Activated CD4-positive, alpha-beta T cell treated with anti-CD3 and anti-CD28 coated beads, Interleukin-2, amount 50 U/mL, for 4 hours (primary cell): ENCODE data around the gene SLC38A3.

Experiments used
- DNase-seq, 2 experiments: peaks; one replicate each; pipeline ENCODE4 v3.0.0-alpha.2; 2020

The SLC38A3 gene

DNA sequence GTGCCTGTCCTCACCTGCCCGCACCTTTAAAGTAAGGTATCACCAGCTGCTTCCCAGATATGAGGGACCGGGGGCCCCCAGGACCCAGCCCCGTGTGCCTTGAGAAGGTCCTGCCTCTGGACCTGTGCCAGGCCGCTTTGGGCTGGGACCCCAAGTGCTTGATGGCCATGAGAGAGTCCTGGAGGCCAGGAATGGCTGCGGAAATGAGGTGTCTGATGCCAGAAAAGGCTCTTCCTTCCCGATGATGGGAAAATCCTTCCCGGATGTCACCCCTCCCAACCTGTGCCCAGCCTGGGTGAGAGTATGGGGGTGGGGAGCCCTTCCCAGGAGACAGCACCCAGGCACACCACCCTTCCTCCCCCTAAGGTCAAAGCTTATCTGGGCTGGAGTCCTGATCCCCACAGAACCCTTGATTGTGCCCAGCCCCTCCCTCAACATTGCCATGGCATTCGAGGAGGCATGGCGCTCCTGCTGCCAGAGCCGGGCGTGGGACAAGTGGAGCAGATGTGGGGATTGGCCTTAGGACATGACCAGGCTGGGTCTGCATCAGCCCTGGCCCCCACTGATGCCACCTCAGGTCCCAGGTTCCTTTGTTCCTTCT is 35.7 kb upstream of the SLC38A3 start:
- no peak for DNase-seq

DNA sequence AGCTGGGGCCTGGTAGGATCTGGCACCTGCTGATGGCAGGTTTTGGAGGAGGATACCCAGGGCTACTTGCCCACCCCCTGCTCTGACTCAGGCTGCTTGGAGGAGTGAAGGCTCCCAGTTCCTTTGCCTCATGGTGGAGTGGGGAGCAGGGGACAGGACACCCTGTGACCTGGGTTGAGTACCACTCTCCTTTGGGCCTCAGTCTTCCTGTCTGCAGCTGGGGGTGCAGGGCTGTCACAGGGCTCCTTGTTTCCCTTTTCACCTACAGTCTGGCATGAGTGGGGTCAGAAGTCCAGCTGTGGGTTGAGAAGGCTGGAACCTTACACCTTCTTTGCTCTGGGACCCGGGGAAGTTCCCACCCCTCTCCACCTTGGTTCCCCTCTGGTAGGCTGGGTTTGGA is 35.2 kb upstream of the SLC38A3 start:
- DNase-seq = no peak

DNA sequence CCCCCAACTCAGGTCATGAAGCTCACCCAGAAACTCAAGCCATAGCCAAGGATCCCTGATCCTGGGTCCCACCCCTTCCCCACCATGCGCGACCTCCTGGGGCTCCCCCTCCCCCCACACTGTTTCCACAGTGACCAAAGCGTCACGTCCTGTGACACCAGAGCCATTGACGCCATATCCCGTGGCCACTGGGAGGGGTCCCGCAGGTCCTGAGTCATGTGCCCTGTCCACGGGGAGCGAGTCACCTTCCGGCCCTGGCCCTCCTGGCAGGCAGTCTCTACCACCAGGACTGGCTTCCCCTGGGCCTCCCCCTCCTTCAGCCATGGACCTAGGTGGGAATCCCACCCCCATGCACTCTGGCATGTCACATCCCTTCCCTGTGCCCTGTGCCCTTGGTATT is 34.4 kb upstream of the SLC38A3 start:
- DNase-seq = no peak

DNA sequence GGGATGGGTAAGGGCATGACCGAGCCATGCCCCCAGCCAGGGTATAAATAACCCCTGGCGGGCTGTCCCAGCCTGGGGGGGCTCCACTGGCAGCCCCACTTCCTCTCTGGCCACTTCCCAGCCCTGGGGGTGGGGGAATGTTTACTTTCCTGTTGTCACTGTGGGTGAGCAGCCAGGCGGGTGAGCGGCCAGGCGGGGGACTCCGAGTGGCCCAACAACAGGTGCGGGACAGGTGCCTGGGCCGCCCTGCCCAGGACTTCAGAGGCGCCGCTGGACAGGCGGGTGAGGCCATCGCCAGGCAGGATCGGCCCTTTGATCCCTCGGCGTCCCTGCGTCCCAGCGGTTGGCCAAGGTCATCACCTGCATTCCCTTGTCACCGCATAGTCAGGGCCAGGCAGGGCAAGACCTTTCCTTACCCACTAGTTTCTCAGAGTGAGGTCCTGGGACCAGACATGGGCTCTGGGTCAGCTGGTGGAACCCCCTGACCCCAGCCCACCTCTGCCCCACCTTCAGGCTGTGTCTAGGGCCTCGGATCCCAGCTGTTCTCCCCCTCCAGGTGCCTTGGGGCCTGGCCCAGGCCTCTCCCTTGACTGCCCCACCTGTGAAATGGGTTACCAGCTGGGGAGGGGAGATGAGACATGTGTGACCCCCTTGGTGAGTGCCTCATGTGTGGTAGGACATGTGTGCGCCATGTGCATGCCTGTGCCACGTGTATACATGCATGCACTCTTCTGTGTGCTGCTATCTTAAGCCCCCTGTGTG is 33.4 kb upstream of the SLC38A3 start:
- DNase-seq = no peak

DNA sequence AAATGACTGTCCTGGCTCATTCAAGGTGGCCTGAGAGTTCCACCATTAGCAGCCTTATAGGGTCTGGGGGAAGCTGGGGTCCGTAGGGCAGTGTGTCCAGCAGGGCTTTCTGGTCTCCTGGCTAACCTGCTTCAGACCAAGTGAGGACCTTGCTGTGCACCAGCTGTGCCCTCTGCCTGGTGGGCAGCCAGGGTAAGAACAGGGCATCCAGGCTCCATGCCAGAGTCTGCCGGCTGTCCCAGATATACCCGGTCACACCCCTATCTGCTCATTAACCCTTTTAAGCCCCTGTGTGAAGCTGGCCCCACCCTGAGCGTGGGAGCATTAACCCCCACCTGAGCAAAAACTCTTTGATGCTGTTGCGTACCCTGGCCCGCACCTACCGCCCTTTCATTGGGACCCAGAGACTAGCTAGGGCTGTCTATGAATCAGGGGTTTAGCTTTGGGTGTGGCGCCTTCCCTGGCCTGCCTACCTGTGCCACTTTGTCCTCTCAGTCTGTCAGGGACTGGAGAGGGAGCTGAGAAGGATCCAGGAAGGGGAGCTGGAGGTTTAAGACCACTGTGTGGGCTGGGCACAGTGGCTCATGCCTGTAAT is 32.3 kb upstream of the SLC38A3 start:
- DNase-seq = no peak

DNA sequence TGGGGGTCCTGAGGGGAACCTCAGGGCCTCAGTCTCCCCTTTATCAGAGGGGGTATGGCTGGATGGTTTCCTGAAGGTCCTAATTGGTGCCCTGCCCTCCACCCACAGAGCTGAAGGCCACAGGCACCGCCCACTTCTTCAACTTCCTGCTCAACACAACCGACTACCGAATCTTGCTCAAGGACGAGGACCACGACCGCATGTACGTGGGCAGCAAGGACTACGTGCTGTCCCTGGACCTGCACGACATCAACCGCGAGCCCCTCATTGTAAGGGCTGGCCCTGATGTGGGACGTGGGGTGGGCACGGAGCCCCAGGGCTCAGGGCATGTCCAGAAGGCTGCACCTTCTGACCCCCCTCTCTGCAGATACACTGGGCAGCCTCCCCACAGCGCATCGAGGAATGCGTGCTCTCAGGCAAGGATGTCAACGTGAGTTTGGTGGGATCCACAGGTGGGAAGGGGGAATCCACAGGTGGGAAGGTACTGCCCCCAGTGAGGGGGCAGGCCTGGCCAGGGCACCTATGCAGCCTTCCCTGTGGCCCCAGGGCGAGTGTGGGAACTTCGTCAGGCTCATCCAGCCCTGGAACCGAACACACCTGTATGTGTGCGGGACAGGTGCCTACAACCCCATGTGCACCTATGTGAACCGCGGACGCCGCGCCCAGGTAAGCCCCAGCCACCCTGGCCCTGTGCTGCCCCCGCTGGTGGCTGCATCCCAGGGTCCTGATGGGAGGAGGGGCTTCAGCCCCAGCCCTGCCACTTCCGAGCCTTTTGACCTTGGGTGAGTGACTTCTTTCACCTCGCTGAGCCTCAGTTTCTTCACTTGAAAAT is 31.2 kb upstream of the SLC38A3 start:
- DNase-seq = no peak

DNA sequence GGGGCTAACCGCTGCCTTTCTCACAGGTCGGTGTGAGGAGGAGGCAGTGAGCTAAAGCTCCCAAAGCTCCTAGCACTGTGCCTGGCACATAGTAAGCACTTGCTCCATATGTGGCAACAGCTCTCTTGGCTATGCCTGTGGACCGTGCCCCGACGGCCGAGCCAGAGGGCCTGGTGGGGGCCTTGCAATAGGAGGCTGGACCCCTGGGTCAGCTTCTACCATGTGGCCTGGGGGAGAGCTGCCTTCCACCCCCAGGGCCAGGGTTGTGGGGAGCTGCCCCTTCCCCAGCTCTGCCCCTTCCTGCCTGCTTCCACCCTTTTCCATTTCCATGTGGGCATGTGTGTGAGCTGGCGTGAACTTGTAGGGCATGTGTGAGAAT is 30.6 kb upstream of the SLC38A3 start:
- DNase-seq = no peak

DNA sequence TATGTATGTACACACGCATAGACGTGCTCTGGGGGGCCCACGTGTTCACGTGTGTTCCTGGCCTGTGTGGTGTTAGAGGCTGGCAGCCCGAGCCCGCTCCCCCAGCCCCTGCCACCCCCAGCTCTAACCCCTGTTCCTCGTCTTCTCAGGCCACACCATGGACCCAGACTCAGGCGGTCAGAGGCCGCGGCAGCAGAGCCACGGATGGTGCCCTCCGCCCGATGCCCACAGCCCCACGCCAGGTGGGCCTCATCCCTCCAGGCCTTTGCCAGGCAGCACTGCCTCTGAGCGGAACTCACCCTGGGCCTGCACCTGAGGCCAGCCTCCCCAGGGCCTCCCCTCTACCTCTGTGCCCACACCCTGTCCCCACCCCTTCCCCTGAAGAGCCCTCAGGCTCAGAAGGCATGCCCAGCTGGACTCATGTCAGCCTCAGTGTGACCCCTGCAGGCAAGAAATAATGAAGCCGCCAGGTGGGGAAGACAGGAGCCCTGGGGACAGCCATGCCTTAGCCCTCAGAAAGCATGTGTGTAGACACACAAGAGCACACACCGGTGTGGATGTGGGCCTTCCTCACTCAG is 30.0 kb upstream of the SLC38A3 start:
- DNase-seq = no peak

DNA sequence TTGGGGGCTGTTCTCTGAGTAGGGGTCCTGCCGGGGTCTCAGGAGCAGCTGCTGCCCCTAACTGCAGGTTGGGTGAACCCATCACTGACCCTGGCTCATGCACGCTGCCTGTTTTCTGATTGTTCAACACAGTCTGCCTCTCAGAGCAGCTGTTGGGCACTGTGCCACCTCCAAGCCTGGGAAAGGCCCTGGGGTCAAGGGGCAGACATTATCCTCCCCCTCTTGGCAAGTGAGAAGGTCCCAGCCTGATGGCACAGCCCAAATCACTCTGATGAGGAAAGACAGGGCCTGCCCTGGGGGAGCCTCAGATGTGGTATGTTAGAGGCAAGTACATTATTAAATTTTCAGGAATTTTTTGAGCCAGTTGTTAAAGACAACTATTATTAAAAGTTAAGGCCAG is 27.7 kb upstream of the SLC38A3 start:
- no peak for DNase-seq

DNA sequence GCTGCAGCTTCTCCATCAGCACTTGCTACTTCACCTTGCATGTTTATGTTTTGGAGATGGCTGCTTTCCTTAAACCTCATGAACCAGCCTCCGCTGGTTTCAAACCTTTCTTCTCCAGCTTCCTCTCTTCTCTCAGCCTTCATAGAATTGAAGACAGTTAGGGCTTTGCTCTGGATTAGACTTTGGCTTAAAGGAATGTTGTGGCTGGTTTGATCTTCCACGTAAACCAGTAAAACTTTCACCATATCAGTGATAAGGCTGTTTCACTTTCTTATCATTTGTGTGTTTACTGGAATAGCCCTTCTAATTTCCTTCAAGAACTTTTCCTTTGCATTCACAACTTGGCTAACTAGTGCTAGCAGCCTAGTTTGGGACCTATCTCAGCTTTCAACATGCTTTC is 25.4 kb upstream of the SLC38A3 start:
- DNase-seq = no peak

DNA sequence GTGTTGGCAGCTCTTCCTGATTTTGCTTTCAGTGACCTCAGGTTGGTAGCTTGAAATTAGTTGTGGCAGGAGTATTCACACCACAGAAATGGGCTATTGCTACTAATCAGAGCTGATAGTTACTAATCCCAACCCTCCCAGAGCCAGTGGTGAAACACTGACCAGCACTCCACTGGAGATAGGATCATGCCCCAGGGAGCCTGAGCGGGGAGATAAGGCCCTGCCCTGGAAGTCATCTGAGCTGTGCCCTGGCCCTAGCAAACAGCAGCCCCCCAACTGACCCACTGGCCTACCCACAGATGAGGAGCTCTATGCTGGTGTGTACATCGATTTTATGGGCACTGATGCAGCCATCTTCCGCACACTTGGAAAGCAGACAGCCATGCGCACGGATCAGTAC is 23.1 kb upstream of the SLC38A3 start:
- no peak for DNase-seq

DNA sequence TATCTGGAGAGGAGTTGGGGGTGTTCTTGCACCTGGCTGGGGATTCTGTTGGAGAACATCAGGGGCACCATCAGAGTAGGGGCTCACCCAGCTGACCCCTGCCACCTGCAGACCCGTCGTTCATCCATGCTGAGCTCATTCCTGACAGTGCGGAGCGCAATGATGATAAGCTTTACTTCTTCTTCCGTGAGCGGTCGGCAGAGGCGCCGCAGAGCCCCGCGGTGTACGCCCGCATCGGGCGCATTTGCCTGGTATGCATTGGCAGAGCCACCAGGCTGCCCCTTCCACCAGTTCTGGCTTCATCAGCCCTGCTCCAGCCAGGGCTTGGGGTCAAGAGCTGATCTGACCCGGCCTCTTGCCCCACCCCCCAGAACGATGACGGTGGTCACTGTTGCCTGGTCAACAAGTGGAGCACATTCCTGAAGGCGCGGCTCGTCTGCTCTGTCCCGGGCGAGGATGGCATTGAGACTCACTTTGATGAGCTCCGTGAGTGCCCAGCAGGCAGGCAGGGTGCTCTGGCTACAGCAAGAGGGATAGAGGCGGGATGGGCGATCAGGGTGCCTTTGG is 22.5 kb upstream of the SLC38A3 start:
- DNase-seq = no peak

DNA sequence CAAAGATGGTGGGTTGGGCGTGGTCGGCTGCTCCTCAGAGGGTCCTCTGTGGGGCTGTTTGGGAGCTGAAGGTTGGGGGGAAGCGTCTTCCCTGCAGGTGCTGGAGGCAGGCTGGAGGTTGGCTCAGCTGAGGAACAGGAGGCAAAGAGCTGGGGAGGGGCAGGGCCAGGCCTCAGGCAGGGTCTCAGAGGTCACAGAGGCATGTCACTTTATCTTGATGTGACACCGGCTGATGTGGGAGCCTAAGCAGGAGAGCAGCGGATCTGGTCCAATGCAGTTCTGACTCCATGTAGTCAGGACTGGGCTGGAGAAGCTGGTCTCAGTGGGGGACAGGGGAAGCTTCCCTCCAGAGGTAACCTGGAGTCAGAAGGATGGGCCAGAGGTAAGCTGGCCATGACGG is 21.3 kb upstream of the SLC38A3 start:
- no peak for DNase-seq

DNA sequence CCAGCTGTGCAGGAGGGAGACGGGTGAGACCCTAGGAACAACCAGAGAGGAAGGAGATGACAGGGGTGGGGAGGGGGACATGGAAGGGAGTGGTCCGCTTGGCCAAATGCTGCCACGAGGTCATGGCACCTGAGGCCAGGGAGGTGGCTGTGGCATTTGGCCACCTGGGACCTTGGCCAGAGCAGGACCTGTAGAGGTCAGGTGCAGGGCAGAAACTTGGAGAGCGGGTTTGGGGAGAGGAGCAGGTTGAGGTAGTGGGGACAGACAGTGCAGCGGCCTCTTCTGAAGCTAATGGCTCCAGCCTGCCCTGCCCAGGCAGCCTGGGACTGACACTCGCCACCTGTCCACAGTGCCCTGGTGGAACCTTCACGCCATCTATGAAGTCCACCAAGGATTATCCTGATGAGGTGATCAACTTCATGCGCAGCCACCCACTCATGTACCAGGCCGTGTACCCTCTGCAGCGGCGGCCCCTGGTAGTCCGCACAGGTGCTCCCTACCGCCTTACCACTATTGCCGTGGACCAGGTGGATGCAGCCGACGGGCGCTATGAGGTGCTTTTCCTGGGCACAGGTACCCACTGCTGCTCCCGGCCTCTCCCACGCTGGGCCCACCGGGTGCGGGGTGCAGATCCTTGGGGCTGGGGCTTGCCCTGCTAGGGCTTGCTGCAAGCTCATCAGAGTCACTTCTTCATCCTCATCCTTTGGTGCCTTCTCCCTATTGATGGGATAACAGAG is 20.7 kb upstream of the SLC38A3 start:
- DNase-seq = no peak

DNA sequence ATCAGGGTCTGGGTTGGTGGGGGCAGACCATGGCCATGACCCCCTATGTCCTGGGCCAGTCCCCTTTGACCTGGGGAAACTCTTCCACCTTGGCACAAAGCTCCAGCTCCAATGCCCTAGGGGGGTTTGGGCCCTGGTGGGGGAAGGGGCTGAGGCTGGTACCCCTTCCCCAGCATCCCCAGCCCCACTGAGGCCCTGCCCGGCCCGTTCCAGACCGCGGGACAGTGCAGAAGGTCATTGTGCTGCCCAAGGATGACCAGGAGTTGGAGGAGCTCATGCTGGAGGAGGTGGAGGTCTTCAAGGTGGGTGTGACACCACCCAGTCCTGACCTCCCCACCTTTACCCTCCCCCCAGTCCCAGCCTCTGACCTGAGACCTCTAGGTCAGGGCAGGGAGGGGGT is 19.8 kb upstream of the SLC38A3 start:
- DNase-seq = no peak

DNA sequence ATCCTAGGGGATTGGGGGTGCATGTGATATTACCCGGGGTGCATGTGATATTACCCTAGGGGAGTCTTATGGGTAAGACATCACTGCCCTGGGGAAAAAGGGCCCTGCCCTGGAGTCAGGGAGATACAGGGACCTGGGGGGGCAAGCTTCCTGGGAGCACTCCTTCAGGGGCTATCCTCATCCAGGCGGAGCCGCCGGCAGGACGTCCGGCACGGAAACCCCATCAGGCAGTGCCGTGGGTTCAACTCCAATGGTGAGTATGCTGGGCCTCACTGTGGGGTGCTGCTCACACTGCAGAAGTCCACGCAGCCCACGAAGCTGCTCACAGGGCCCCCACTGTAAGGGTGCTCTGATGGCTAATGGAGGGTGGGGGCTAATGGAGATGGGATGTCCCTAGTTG is 19.0 kb upstream of the SLC38A3 start:
- no peak for DNase-seq

DNA sequence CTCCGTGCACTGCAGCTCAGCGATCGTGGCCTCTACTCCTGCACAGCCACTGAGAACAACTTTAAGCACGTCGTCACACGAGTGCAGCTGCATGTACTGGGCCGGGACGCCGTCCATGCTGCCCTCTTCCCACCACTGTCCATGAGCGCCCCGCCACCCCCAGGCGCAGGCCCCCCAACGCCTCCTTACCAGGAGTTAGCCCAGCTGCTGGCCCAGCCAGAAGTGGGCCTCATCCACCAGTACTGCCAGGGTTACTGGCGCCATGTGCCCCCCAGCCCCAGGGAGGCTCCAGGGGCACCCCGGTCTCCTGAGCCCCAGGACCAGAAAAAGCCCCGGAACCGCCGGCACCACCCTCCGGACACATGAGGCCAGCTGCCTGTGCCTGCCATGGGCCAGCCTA is 17.3 kb upstream of the SLC38A3 start:
- DNase-seq = no peak

DNA sequence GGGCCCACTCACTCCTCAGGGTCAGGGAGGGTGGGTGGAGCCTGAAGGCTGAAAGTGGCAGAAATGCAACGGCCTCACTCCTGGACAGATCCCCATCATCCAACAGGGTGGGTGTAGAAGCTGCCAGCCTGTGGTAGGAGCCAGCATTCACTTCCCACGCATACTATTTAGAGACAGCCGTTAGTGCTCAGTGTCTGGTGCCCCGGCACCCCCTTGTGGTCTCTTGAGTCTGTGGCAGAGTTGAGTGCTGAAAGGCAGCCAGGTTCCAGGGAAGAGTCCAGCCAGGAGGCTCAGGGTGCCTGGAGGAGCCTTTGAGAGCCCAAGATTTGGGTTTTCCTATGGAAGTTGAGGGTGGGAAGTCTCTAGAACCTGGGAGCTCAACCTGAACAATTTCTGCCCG is 15.8 kb upstream of the SLC38A3 start:
- no peak for DNase-seq

DNA sequence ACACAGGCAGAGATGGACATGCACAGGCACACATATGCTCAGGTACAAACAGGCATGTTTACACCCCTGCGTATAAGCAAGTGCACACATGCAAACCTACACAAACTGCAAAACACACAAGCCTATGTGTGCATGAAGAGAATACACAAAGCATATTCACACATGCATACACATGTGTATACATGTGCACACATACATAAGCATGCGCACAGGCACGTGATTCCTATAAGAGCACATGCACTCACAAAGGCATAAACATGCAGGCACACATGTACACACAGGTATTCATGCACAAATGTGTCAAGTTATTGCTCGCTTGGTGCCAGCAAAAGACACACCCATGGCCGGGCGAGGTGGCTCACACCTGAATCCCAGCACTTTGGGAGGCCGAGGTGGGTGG is 15.1 kb upstream of the SLC38A3 start:
- DNase-seq = no peak

DNA sequence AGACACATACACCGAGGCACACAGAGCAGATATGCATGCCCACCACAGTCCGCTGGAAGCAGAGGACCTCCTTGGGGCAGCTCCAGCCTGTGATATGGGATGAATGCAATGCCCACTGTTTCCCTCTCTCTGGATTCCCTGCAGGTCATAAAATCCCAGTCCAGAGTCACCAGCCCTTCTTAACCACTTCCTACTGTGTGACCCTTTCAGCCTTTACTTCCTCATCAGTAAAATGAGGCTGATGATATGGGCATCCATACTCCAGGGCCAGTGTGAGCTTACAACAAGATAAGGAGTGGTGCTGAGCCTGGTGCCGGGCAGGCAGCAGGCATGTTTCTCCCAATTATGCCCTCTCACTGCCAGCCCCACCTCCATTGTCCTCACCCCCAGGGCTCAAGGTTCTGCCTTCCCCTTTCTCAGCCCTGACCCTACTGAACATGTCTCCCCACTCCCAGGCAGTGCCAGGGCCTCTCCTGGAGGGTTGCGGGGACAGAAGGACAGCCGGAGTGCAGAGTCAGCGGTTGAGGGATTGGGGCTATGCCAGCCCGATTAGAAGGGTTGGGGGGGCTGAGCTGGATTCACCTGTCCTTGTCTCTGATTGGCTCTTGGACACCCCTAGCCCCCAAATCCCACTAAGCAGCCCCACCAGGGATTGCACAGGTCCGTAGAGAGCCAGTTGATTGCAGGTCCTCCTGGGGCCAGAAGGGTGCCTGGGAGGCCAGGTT is 14.0 kb upstream of the SLC38A3 start, which contains the start of gene GNAT1:
Gene GNAT1, plus strand, starts transcription at position 675 of the 725 bp plus-strand sequence. CDS start 116 bp downstream, outside the sequence.
- no peak for DNase-seq

DNA sequence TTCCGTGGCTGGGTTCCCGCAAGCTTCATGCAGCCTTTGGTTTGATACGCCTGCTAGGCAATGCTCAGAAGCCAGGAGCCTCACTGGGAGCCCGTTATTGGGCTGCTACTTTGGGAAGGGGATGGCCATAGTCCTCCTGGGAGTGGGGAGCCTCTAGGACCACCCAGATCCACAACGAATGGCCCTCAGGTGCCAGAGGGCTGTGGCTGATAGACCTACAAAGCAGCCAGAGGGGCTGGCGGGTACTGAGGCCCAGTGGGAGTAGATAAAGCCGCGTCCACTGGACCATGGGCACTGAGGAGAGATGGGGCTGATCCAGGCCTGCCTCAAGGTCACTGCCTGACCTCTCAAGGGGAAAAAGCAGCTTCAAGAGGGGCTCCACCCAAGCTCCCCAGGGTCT is 12.9 kb upstream of the SLC38A3 start:
- DNase-seq = no peak
